ENCODE measurements around the gene THAP12. TPM values are rescaled to one million over a fixed set of nuclear protein-coding genes. Genes with fewer than 3 reads are reported as not detected.
"Not testable (repeated sequence)": the region's sequence is repeated elsewhere in the genome, so short reads cannot be mapped to it uniquely, and the experiment has no call there.

Gene THAP12, protein sequence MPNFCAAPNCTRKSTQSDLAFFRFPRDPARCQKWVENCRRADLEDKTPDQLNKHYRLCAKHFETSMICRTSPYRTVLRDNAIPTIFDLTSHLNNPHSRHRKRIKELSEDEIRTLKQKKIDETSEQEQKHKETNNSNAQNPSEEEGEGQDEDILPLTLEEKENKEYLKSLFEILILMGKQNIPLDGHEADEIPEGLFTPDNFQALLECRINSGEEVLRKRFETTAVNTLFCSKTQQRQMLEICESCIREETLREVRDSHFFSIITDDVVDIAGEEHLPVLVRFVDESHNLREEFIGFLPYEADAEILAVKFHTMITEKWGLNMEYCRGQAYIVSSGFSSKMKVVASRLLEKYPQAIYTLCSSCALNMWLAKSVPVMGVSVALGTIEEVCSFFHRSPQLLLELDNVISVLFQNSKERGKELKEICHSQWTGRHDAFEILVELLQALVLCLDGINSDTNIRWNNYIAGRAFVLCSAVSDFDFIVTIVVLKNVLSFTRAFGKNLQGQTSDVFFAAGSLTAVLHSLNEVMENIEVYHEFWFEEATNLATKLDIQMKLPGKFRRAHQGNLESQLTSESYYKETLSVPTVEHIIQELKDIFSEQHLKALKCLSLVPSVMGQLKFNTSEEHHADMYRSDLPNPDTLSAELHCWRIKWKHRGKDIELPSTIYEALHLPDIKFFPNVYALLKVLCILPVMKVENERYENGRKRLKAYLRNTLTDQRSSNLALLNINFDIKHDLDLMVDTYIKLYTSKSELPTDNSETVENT
- 54.5 and 80.1 TPM in 2 replicates for total RNA-seq (2014; rRNA removed; shearing (Covaris generic))

DNA sequence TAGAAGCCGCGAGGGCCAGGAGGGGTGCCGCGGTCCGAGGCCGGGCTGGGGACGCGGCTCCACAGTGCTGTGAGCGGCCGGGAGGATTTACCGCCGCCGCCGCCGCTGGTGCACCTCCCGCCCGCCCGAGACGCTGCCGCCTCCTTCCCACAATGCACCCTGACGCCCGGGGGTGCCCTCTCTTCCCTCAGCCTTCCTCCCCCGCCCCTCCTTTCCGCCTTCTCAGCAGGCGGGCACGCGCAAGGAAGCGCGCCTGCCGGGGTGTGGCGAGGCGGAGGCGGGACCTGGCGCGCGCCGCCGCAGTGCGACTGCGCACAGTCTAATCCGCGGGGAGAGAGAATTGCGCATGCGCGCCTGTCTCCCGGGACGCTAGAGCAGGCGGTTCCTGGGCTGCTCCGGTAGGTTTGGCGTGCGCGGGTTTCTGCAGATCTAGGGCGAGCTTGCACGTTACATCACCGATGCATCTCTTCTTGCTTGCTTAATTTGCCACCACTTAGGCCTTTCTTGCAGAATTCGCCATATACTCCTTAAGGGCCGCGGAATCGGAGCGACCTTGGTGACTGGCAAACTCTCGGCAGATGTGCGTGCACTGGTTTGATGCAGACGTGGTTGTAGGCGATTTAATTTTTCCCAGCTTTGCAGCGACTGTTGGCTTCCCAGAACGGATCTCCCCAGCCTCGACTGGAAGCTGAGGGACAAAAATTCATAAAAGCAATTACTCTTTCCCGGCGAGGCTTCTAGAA, at the start of gene THAP12, which contains the start of gene GVQW3:
TSS of gene THAP12 (minus strand) at position 156 of the 743 bp plus-strand sequence. CDS start 296 bp downstream, outside the sequence.
TSS of gene GVQW3 (plus strand) at position 347 of the 743 bp plus-strand sequence. CDS start 506 bp downstream, outside the sequence.
- peak; percentile 99 for DNase-seq (ENCODE audit: low read depth)

DNA sequence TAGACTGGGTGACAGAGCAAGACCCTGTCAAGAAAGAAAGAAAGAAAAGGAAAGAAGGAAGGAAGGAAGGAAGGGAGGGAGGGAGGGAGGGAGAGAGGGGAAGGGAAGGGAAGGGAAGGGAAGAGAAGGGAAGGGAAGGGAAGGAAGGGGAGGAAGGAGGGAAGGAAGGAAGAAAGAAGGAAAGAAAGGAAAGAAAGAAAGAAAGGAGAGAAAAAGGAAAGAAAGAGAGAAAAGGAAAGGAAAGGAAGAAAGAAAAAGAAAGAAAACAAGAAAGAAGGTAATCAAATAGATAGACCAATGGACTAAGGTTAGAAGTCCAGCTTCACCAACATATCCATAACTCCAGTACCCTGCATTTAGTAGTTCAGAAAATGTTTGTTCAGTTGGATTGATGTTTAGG, 45.7 kb upstream of the THAP12 start:
- no peak for DNase-seq (ENCODE audit: low read depth)

DNA sequence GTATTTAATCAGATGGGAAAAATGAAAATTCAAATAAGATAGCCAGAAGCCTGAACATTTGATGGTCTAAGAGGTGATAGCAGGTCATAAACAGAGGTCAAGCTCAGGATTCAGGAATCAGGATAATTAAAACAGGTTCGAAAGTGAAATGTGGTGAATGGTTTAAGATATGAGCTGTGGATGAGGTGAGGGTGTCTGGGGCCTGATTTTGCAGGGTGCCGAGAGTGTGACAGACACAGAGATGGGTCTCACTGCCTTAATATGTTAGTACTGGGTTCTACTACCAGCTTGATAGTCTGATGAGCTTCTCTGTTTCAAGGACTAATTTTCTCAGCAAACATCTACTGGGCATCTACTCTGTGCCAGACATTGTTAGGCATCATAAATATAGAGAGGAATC, 44.0 kb upstream of the THAP12 start:
- DNase-seq (ENCODE audit: low read depth), result no peak

DNA sequence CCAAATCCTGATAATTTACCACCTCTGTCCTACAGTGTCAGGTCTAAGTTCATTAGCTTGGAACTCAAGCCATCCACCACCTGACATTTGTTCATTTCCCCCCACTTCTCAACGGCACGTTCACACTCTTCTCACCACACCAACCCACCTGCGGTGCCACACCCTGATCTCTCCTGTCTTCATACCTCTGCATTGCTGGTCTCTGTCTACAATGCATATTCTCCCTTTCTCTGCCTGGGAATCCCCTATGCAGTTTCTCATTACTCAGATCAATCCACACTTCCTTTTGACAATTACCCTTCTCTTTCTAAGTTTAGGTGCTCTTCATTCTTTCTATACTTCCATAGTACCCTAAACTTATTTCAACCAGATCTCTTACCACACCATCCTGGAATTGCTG, 43.4 kb upstream of the THAP12 start:
- DNase-seq (ENCODE audit: low read depth), result no peak

DNA sequence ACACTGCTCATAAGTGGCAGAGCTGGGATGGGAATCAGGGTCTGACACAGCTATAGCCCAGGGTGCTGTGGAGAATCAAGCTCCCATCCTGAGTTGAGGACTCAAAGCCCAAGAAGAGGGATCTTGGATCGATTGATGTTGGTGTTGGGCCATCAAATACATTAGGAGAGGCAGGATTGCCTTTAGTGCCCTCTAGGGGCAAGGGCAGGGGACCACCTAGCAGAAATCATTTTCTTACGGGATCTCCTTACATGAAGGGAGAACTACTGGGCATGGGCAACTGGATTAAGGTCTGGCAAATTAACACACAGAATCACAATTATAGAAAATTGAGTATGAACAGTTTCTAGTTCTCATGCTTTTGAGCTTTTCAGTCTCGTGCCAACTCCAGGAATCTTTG, 39.0 kb upstream of the THAP12 start:
- DNase-seq (ENCODE audit: low read depth), result no peak

DNA sequence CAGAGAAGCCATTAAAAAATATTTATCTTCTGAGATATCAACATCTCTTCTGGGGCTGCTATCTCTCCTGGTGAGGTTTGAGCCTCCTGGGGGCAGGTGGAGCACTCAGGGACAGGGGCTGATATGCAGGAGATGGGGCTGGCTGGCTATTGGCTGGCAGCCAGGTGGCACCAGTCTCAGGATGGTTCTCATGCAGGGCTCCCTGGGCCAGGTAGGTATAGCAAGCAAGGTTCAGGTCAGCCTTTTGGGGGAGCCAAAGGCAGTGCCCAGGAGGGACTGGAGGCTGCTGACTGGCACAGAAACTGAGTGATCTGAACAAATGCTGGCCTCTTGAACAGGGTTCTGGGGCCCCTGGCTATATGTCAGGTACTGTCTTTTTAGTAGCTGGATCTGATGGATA, 34.1 kb upstream of the THAP12 start:
- no peak for DNase-seq (ENCODE audit: low read depth)

DNA sequence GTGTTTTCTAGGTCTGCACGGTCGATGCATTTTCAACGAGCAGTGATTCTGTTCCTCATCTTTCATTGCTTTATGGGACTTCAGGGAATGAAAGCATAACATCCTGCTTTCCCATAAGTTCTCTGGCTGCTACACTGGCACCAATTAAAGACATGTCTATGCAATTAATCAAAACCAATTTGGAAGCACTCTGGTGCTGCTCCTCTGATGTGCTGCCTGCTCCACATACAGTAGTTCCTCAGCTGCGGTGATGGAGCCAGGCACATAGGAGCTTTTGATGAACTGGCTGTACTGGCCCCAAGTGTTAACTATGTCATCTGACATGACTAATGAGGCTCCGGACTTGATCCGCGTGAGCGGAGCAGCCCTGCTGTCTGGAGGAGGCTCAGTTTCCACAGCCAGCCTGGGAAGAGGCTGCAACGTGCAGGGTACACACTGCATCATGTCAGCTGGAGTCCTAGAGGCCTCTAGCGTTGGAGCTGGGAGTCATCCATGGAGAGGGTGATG, 30.0 kb upstream of the THAP12 start:
- peak; percentile 4 for DNase-seq (ENCODE audit: low read depth)

DNA sequence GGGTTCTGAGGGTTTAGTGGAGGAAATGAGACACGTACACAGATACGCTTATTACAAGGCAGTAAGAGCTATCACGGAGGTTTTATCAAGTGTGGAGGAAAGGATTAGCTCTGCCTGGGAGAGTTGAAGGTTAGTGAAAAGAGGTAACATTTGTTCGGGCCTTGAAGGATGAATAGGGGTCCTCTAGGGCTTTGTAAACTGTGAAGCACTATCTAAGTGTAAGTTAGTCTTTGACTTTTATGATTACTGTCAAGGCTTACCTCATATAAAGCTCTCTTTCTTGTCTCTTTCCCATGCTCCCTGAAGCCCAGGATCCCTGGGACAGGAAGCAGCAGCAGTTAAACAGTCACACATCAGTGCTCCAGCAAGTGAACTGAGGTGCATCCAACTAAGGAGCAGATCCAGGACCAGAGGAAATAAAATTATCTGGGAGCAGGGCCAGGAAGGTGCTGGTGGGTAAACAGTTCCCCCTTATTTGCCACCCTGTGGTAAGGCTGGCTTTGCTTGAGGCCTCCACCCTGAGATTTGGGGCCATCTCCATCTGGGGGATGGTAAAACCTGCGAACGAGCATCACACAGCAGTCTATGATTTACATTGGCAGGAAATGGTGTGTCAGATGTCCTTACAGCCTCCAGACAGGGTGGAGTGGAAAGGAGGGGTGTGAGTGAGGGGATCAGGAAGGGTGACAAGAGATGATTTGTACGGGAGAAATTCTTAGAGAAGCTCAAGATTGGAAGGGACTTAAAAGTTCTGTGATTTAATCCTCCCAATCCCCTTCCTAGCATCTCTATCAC, 27.4 kb upstream of the THAP12 start:
- DNase-seq (ENCODE audit: low read depth), result peak; percentile 28

DNA sequence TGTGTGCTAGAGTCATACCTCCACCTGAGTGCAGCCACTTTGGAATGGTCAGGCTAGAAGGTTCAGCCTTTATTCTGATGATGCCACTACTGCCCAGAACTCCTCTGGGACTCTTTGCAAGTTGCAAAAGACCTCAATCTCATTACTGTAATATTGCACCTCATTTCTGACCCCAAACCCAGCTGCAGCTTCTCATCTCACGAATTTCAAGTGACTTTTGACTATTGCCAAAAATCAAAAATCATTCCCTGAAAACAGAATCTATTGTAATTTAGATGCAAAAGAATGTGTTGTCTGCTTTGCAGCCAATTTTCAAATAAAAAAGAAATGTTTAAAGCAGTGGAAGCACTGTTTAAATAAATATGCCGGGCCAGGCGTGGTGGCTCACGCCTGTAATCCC, 25.4 kb upstream of the THAP12 start:
- DNase-seq (ENCODE audit: low read depth), result no peak

DNA sequence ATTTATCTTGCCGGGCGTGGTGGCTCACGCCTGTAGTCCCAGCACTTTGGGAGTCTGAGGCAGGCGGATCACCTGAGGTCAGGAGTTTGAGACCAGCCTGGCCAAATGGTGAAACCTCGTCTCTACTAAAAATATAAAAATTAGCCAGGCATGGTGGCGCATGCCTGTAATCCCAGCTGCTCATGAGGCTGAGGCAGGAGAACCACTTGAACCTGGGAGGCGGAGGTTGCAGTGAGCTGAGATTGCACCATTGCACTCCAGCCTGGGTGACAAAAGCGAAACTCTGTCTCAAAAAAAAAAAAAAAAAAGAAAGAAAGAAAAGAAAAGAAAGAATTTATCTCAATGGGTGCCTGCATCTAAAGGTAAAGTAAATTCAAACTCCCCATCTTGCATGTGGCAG, 20.6 kb upstream of the THAP12 start:
- DNase-seq (ENCODE audit: low read depth), result not testable (repeated sequence)

DNA sequence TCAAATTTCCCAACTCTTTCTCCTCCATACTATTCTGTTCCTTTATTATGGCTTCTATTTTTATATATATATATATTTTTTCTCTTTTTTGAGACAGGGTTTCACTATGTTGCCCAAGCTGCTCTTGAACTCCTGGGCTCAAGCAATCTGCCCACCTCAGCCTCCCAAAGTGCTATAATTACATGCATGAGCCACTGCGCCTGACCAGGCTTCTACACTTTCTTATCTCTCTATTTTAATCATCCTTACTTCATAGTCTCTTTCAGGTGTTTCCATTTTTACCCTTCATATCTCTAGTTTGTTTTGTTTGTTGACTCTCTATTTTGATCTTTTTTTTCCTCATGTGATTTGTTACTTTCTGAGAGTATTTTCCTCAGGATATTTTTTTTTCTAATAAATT, 20.0 kb upstream of the THAP12 start:
- no peak for DNase-seq (ENCODE audit: low read depth)

DNA sequence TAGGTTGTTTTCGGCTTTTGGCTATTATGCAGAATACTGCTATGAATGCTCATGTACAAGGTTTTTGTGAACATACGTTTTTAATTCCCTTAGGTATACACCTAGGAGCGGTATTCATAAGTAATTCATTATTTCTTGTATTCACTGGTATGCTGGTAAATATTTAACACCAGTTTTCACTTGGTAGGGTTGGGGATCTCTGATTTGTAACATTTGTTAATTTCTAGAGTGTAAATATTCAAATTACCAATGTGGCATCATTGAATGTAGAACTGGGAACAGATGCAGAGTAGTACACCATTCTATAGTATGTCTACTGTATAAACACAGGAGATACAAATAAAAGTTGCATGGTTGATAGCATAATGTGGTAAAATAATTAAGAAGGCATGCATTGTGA, 16.5 kb upstream of the THAP12 start:
- DNase-seq (ENCODE audit: low read depth), result no peak

DNA sequence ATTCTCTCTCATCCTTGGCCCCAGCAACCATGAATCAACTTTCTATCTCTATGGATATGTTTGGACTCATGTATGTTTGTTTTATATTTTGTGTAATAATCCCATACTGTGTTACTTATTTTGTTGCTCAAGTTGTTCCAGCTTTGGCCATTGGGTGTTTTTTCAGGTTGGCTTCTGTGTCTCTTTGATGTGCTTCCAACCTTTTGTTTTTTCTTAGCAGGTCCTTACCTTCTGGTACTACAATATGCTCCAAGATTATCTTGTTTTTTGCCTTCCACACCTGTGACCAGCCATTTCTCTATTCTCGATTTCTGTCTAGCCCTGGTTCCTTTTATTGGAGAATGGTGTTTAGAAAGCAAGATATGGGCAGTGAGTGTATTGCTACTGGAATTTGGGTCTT, 14.4 kb upstream of the THAP12 start:
- no peak for DNase-seq (ENCODE audit: low read depth)

DNA sequence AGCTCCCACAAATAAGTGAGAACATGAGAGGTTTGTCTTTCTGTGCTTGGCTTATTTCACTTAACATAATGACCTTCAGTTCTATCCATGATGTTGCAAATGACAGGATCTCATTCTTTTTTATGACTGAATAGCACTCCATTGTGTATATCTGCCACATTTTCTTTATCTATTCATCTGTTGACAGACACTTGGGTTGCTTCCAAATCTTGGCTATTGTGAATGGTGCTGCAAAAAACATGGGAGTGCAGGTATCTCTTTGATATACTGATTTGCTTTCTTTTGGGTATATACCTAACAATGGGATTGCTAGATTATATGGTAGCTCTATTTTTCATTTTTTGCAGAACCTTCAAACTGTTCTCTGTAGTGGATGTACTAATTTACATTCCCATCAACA, 13.5 kb upstream of the THAP12 start:
- DNase-seq (ENCODE audit: low read depth), result no peak

DNA sequence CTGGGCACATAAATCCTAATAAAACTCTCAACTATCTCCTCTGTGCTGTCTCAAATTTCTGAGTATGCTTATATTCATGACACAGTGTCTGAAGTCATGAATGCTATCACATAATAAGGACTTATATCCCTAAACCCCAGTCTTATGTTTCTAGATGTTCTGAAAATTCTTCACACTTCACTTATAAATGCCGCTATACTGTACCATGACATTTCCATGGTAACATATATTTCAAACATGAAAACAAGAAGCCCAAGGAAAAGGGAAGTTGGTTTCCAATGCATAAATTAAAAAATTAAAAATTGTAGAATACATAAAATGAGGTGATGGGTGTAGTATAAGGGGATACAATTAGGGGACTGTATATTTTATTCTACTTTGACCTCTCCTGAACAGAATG, 11.9 kb upstream of the THAP12 start:
- no peak for DNase-seq (ENCODE audit: low read depth)

DNA sequence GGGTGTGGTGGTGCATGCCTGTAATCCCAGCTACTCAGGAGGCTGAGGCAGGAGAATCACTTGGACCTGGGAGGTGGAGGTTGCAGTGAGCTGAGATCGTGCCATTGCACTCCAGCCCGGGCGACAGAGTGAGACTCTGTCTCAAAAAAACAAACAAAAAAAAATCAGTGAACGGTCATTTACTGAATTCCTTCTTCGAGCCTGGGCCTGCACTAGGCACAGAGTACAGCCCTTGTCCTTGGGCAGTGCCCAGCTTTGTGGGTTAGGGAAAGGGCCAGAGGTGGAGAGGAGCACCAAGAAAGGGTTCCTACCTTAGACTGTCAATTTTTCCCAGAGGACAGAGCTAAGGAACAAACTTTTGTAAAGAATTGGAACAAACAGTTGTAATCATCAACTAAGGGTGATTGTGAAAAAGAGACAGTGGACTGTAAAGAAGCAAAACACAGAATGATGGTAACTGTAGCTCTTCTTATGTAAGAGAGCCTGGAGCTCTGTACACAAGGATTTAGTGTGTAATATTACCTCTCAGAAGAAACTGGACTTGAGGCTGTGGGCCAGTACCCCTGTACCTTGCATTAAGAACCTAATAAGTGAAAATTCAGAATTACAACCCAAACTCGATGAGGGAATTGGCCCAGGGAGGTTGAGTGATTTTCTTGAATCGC, 11.0 kb upstream of the THAP12 start:
- no peak for DNase-seq (ENCODE audit: low read depth)

DNA sequence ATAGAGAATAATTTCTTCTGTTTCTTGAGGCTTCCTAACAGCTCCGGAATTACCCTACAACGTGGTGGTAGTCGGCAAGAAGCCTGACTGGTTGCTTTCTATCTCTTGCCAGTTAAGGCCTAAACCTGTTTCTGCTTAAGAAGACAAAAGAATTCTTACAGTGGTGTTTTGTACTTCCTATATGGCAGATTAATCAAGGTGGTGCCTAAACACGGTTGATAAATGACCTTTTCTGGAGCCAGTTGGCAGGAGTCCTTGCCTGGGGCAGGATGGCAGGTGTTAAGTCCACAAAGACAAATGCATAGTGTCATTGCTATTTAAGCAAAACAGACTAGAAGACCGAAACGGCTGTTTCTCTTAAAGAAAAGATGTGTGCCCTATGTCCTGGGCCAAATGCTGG, 10.1 kb upstream of the THAP12 start:
- no peak for DNase-seq (ENCODE audit: low read depth)

DNA sequence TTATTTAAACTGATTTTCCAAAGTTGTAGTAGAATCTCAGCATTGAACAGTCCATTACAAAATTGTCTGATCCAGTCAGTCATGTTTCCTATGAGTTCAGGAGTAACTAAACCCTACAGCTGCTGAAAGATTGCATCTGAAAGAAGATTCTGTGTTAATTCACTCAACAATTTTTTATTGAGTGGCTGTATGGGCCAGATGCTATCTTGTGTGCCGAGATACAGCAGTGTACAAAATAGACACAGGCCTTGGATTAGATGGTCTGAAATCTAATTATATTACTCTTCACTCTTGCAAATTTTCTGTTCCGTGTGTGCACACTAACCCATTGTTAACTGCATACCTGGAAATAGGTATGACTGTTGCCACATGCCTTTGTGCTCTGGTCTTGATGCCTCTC, 7.5 kb upstream of the THAP12 start:
- no peak for DNase-seq (ENCODE audit: low read depth)

DNA sequence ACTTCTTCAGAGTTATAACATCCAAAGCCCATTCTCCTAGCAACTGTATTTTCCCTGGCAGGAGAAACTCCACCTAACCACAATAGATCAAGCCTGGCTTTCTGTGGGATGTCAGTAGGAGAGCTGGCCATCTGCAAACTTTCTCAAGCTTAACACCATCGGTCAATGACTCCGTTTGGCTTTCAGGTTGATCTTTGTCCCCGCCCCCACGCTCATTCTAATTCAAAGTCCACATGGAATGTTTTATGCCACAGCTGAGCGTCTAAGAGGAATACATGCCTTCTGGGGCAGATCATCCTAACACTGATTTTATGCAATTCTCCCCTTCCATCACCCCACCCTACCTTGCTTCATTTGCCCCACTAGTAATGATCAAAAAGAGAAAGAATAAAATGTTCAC, 5.0 kb upstream of the THAP12 start:
- DNase-seq (ENCODE audit: low read depth), result no peak

DNA sequence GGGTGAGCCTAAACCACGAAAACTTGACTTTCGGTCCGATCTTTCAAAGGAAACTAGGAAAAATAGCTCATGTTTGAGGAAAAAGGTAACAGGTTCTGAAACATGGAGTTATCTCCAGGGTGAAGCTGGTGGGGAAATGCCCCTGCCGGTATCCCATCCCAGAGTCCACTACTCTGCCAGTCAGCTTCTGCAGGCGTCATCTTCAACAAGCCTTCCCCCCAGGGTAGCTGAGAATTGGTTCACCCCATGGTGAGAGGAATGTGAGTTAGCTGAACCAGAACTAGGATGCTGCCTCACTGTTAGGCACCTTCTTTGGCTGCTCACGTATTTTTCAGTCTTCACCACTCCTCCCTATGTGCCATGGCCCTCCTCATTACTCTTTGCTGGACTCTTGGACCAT, 1.3 kb upstream of the THAP12 start:
- peak; percentile 3 for DNase-seq (ENCODE audit: low read depth)

Measured in Daoy (cell line).